ENCODE measurements around the gene NALF2.

DNA sequence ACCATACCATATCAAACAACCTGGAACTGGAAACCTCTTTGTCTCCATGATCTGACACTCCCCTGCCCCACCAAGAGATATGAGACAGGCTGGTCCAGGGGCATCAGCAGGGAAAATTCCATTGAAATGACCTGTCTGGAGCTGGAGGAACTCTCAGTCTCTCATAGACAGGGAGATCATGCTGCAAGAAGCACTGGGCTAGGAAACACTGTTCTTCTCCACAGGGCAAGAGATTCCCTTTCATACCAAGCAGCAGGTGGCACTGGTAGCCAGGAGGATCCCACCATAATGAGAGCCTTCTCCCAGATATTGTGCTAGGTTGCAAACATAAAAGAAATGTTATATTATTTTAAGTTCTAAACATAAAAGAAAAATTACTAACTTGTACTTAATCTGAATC is 14.5 kb upstream of the NALF2 start:
- TF ChIP-seq, protein P1, sequence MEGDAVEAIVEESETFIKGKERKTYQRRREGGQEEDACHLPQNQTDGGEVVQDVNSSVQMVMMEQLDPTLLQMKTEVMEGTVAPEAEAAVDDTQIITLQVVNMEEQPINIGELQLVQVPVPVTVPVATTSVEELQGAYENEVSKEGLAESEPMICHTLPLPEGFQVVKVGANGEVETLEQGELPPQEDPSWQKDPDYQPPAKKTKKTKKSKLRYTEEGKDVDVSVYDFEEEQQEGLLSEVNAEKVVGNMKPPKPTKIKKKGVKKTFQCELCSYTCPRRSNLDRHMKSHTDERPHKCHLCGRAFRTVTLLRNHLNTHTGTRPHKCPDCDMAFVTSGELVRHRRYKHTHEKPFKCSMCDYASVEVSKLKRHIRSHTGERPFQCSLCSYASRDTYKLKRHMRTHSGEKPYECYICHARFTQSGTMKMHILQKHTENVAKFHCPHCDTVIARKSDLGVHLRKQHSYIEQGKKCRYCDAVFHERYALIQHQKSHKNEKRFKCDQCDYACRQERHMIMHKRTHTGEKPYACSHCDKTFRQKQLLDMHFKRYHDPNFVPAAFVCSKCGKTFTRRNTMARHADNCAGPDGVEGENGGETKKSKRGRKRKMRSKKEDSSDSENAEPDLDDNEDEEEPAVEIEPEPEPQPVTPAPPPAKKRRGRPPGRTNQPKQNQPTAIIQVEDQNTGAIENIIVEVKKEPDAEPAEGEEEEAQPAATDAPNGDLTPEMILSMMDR (IDR thresholded peaks at IDR 0.05; ENCODE audit: poor library complexity, severe bottlenecking): no peak
- TF ChIP-seq MXI1 (conservative IDR thresholded peaks at IDR 0.05; ENCODE audit: poor library complexity, severe bottlenecking) (no peak), POLR2AphosphoS5 (IDR thresholded peaks at IDR 0.05) (no peak), SMC3 (conservative IDR thresholded peaks at IDR 0.05; ENCODE audit: poor library complexity) (no peak), REST (IDR thresholded peaks at IDR 0.05; ENCODE audit: borderline replicate concordance) (no peak), EZH2 (IDR thresholded peaks at IDR 0.05; ENCODE audit: borderline replicate concordance, insufficient read depth, low read length, poor library complexity, severe bottlenecking) (no peak)
